ENCODE measurements around the gene ZNF592.

DNA sequence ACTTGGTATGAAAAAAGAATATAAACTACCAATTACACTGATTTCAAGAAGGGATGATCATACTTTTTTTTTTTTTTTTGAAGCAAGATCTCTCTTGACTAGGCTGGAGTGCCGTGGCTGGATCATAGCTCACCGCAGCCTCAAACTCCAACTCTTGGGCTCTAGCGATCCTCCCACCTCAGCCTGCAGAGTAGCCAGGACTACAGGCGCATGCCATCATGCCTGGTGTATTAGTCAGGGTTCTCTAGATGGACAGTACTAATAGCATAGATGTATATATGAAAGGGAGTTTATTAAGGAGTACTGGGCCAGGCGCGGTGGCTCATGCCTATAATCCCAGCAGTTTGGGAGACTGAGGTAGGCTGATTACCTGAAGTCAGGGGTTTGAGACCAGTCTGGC is 21.0 kb upstream of the ZNF592 start:
- TF ChIP-seq ZNF37A (tag by site-specific recombination; IDR thresholded peaks at IDR 0.05) (no peak), ZNF16 (tag by site-specific recombination; IDR thresholded peaks at IDR 0.05; ENCODE audit: low read depth) (no peak), ZNF776 (tag by site-specific recombination; IDR thresholded peaks at IDR 0.05; ENCODE audit: borderline replicate concordance) (no peak), OSR2 (tag by site-specific recombination; IDR thresholded peaks at IDR 0.05) (no peak), RBAK (tag by site-specific recombination; IDR thresholded peaks at IDR 0.05) (no peak), YY1 (tag by site-specific recombination; IDR thresholded peaks at IDR 0.05) (no peak), ZNF837 (tag by site-specific recombination; IDR thresholded peaks at IDR 0.05) (no peak), ZNF121 (tag by site-specific recombination; IDR thresholded peaks at IDR 0.05) (no peak), ZFP69B (tag by site-specific recombination; IDR thresholded peaks at IDR 0.05) (no peak), ZNF341 (tag by site-specific recombination; IDR thresholded peaks at IDR 0.05; ENCODE audit: low read depth) (no peak), ZNF266 (tag by site-specific recombination; IDR thresholded peaks at IDR 0.05; ENCODE audit: low read depth) (no peak)
- TF ChIP-seq, protein P1, sequence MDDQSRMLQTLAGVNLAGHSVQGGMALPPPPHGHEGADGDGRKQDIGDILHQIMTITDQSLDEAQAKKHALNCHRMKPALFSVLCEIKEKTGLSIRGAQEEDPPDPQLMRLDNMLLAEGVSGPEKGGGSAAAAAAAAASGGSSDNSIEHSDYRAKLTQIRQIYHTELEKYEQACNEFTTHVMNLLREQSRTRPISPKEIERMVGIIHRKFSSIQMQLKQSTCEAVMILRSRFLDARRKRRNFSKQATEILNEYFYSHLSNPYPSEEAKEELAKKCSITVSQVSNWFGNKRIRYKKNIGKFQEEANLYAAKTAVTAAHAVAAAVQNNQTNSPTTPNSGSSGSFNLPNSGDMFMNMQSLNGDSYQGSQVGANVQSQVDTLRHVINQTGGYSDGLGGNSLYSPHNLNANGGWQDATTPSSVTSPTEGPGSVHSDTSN (CRISPR knock-in tag; IDR thresholded peaks at IDR 0.05), result no peak
- TF ChIP-seq, protein P2, sequence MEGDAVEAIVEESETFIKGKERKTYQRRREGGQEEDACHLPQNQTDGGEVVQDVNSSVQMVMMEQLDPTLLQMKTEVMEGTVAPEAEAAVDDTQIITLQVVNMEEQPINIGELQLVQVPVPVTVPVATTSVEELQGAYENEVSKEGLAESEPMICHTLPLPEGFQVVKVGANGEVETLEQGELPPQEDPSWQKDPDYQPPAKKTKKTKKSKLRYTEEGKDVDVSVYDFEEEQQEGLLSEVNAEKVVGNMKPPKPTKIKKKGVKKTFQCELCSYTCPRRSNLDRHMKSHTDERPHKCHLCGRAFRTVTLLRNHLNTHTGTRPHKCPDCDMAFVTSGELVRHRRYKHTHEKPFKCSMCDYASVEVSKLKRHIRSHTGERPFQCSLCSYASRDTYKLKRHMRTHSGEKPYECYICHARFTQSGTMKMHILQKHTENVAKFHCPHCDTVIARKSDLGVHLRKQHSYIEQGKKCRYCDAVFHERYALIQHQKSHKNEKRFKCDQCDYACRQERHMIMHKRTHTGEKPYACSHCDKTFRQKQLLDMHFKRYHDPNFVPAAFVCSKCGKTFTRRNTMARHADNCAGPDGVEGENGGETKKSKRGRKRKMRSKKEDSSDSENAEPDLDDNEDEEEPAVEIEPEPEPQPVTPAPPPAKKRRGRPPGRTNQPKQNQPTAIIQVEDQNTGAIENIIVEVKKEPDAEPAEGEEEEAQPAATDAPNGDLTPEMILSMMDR (tag by site-specific recombination; IDR thresholded peaks at IDR 0.05), result no peak
